Activated CD4-positive, alpha-beta memory T cell treated with anti-CD3 and anti-CD28 coated beads, Interleukin-2, amount 10 ng/mL, durations not matched to agents 7 days and 5 days (primary cell): Measurements from ENCODE around the gene SRP68. TPM values are rescaled to one million over a fixed set of nuclear protein-coding genes. Genes with fewer than 3 reads are reported as not detected.

Experiments used
- CTCF ChIA-PET: fragments of 350-600 bp; sonication (Branson Sonifier 250); formaldehyde crosslinking; loops from one replicate; lab custom pipeline; 2021; ENCODE audit warnings: antibody characterized with exemption, inconsistent platforms; lab: Charles Lee
- POLR2A ChIA-PET: fragments of 350-600 bp; sonication (Branson Sonifier 250); formaldehyde crosslinking; loops from one replicate; lab custom pipeline; 2021; ENCODE audit warnings: antibody characterized with exemption; lab: Charles Lee
- DNase-seq: peaks from one replicate; pipeline ENCODE4 v3.0.0-alpha.2; 2020
- H3K27ac Mint-ChIP-seq: one replicate; pipeline ENCODE4 v1.8.0; 2021; ENCODE audit warnings: mild to moderate bottlenecking, mixed read lengths
- H3K27me3 Mint-ChIP-seq: one replicate; pipeline ENCODE4 v1.8.0; 2021; ENCODE audit warnings: mixed read lengths
- H3K36me3 Mint-ChIP-seq: one replicate; pipeline ENCODE4 v1.8.0; 2021; ENCODE audit warnings: low read depth, mixed read lengths
- H3K4me1 Mint-ChIP-seq: one replicate; pipeline ENCODE4 v1.8.0; 2021; ENCODE audit warnings: mixed read lengths
- H3K4me3 Mint-ChIP-seq: one replicate; pipeline ENCODE4 v1.8.0; 2021; ENCODE audit warnings: mild to moderate bottlenecking, mixed read lengths
- H3K9me3 Mint-ChIP-seq: one replicate; pipeline ENCODE4 v1.8.0; 2021; ENCODE audit warnings: mixed read lengths
- total RNA-seq, 2 experiments: library from RNA; stranded (reverse); gene quantifications; one replicate each; pipeline ENCODE4 v1.2.3, GENCODE V29; 2021

SRP68 gene
- total RNA-seq, 2 experiments from 2014 or later: 92.8 to 94.6 TPM

DNA sequence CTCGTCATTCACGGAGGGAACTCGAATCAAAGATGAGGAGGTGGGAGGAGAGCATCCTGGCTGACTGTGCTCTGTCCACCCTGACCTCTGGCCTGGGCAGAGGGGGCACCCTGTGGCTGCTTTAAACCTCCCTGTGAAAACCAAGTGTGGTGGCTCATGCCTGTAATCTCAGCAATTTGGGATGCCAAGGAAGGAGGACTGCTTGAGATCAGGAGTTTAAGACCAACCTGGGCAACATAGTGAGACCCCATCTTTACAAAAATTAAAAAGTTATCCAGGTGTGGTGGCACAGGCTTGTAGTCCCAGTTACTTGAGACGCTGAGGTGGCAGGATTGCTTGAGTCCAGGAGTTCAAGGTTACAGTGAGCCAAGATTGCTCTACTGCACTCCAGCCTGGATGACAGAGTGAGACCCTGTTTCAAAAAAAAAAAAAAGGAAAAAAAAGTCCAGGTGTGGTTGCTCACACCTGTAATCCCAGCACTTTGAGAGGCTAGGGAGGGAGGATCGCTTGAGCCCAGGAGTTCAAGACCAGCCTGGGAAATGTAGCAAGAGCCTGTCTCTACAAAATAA, 77.4 kb downstream of the SRP68 start:
- Mint-ChIP-seq H3K9me3 (no peaks in the 10 kb centered on the region), H3K27ac (no peak overlapping the region), H3K36me3 (peaks cover 9% of the 10 kb centered on the region), H3K27me3 (no peaks in the 10 kb centered on the region), H3K4me1 (peaks cover 17% of the 10 kb centered on the region), H3K4me3 (no peak overlapping the region)
- CTCF ChIA-PET: interaction anchor here (0.7 to 11.7 kb wide), 3 partner anchors 19 to 199 kb away, joined by 3 to 169 read pairs (median 6); partner anchors contain the start of gene MRPL38
- POLR2A ChIA-PET: interaction anchor here (1.6 kb wide), 1 partner anchor 10 kb away, joined by 4 read pairs; no protein-coding TSS in a partner anchor
- DNase-seq: no peak

DNA sequence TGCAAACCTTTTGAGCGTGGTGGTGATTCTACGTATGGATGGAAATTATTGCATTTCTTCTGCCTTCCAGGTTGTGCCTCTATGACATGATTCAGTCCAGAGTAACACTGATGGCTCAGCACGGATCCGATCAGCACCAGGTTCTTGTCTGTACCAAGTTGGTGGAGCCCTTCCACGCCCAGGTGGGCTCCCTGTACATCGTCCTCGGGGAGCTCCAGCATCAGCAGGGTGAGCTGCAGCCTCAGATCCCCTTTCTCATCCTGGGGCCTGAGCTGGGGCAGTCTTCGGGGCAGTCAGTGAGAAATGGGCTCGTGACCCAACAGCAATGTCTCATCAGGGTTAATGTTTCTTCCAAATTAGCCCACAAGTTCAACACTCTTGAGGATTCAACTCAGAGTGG, 80.9 kb downstream of the SRP68 start:
- CTCF ChIA-PET: interaction anchor here (0.7 to 1.8 kb wide), 3 partner anchors 9 to 432 kb away, joined by 3 to 5 read pairs (median 4); partner anchors contain the start of gene CDK3
- DNase-seq: no peak
- POLR2A ChIA-PET: no interaction called here
- H3K27ac Mint-ChIP-seq: no peak overlapping the region
- no peaks in the 10 kb centered on the region for H3K27me3 Mint-ChIP-seq
- no peak overlapping the region for H3K4me3 Mint-ChIP-seq
- peaks cover 9% of the 10 kb centered on the region for H3K36me3 Mint-ChIP-seq
- H3K4me1 Mint-ChIP-seq: peaks cover under 1% of the 10 kb centered on the region
- no peaks in the 10 kb centered on the region for H3K9me3 Mint-ChIP-seq

Other genes starting within 250 kb of the SRP68 start
- gene UNC13D, start 228.1 kb downstream of the SRP68 start, total RNA-seq: 100 to 1,000 TPM; 179 to 190 TPM
- gene WBP2, start 217.2 kb downstream of the SRP68 start, total RNA-seq: 100 to 1,000 TPM; 107 to 114 TPM
- gene TRIM47, start 193.9 kb downstream of the SRP68 start, total RNA-seq: 10 to 100 TPM; 31.9 to 33.8 TPM
- 10 to 100 TPM; 24.9 to 26.1 TPM for gene TRIM65, start 175.6 kb downstream of the SRP68 start, total RNA-seq
- 10 to 100 TPM; 79.9 to 85.0 TPM for gene MRPL38, start 167.6 kb downstream of the SRP68 start, total RNA-seq
- gene FBF1, start 131.5 kb downstream of the SRP68 start, total RNA-seq: 10 to 100 TPM; 19.8 to 21.1 TPM
- gene ACOX1, start 93.4 kb downstream of the SRP68 start, total RNA-seq: 10 to 100 TPM; 28.0 to 29.8 TPM
- 10 to 100 TPM; 13.5 to 16.3 TPM for gene TEN1, start 93.3 kb downstream of the SRP68 start, total RNA-seq
- 1 to 10 TPM; 5.2 to 5.6 TPM for gene CDK3, start 71.7 kb downstream of the SRP68 start, total RNA-seq
- not detected for gene EVPL, start 45.2 kb downstream of the SRP68 start, total RNA-seq
- gene GALR2, start 2.3 kb upstream of the SRP68 start, total RNA-seq: under 1 TPM; 0.38 to 0.40 TPM
- under 1 TPM; 0.48 TPM for gene ZACN, start 6.7 kb upstream of the SRP68 start, total RNA-seq
- gene EXOC7, start 31.3 kb upstream of the SRP68 start, total RNA-seq: 100 to 1,000 TPM; 119 to 120 TPM
- under 1 TPM; 0.13 to 0.15 TPM for gene FOXJ1, start 68.7 kb upstream of the SRP68 start, total RNA-seq
- 10 to 100 TPM; 79.8 to 83.9 TPM for gene RNF157, start 168.0 kb upstream of the SRP68 start, total RNA-seq
- gene UBALD2, start 192.8 kb upstream of the SRP68 start, total RNA-seq: 100 to 1,000 TPM; 524 to 546 TPM
- 1 to 10 TPM; 1.4 to 1.9 TPM for gene QRICH2, start 235.8 kb upstream of the SRP68 start, total RNA-seq